IPS DF 4.7 (cell line): ENCODE data around the gene HPD.
"Not testable (repeated sequence)": the region's sequence is repeated elsewhere in the genome, so short reads cannot be mapped to it uniquely, and the experiment has no call there.

Source experiments
- DNase-seq: peaks from one replicate; pipeline ENCODE4 v3.0.0-alpha.2; 2013; ENCODE audit warnings: low spot score; ENCODE audit errors: extremely low read depth

HPD gene

DNA sequence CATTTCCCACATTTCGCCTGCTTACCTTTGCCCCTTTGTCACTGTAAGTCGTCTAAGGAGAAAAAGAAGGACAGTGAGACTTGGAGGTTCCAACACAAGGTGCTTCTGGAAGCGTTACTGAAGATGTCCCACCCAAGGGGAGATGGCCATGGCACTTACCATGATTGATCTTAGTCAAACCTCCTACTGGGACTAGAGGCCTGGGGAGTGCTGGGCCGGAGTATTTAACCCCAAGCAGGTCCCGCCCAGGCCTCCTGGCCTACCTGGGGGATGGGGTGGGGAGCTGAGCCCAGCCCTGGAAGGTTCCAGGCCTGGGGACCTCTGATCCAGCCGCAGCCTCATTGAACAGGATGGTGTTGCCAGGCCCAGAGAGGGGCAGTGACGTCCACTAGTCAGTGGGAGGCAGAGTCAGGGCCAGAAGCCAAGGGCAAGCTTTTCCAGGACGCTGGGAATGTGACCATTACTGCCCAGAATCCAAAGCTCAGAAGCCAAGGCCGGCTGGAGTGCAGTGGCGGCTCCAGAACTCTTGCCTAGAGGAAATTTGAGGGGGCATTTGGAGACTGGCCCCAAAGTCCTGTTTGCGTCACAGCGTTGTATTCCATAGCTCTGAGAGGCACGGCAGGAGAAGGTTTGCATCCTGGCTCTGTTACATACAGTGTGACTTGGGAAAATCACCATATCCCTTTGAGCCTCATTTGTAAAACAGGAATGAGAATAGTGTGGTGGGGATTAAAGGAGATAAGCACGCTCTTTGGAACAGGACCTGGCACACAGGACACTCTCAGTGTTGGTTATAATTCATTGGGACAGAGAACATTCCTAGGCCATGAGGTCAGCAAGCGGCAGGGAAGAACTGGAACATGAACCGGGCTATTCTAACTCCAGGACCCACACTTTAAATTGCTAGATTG is at the start of gene HPD:
HPD (minus strand) TSS at position 198 of the 911 bp plus-strand sequence; CDS start at position 162, 36 bp downstream.
- no peak for DNase-seq

DNA sequence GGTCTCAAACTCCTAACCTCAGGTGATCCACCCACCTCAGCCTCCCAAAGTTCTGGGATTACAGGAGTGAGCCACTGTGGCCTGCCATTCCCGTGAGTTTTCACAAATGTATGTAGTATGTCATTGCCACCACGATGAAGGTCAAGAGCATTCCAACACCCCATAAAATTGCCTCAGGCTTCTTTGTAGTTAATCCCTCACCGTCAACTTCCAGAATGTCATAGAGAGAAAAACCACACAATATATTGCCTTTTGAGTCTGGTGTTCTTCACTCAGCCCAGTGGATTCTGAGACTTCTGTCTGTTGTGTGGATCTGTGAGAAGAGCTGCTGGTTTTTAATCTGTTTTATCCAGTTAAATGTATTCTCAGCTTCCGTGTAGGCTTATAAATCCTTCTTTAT is 47.1 kb upstream of the HPD start:
- no peak for DNase-seq

DNA sequence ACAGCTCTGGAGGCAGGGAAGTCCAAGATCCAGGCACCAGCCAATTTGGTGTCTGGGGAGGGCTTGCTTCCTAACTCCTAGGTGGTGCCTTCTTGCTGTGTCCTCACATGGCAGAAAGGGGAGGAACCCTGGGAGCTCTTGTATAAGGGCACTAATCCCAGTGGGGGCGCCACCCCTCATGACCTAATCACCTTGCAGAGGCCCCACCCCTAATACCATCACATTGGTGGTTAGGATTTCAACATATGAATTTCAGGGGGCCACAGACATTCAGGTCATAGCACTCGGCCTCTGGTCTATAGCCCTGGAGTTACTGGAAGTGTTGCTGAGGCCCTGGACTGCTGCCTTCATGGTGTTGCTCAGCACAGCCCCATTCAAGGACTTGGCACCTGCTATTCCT is 44.5 kb upstream of the HPD start:
- DNase-seq: no peak

GRCh38 chr12:121899590-121899989 is 40.9 kb upstream of the HPD start:
- DNase-seq: no peak

DNA sequence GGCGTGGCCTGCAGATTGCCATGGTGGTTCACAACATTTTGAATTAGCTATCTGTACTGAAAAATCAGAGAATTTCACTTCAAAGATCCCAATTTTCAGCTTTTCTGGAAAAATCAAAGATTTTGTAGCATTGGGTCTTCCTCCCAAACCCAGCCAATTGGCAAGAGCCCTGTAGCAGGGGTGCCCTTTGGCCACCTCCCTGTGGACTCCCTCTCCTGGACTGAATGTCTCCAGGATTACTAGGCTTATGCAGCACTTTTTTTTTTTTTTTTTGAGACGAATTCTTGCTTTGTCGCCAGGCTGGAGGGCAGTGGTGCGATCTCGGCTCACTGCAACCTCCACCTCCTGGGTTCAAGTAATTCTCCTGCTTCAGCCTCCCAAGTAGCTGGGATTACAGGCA is 39.6 kb upstream of the HPD start:
- no peak for DNase-seq

- no peak for DNase-seq
These were observed 36.0 kb upstream of the HPD start for GRCh38 chr12:121894633-121895032.

- DNase-seq: no peak
These were observed 35.4 kb upstream of the HPD start for GRCh38 chr12:121893961-121894460.

DNA sequence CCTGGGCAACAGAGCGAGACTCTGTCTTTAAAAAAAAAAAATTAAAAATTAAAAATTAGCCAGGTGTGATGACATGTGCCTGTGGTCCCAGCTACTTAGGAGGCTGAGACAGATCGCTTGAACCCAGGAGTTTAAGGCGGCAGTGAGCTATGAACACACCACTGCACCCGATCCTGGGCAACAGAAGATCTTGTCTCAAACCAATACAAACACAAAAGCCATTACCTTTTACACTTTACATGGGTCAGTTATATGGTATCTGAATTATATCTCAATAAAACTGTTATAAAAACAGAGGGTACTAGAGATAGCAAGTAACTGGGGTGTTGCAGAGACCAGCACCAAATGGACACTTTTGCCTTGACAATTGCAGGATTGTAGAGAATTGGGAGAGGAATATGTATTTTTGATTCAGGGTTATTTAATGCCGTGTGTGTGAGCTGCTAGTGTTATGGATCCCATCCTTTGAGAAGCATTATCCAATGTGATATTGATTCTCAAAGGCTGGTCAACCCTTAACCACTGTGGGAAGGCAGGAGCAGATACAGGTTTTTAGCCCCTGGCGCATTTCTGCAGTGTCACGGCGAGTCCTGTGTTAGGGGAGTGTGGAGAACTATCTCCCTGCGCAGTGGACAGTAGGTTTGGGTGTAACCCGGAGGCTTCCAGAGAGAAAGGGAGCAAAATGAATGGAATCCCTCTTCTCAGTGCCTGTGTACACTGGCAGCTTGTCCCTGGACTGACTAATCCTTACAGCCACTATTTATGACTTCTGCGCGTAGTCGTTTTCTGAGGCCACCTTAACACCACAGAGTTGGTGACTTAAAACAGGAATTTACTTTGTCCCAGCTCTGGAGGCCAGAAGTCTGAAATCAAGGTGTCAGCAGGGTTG is 34.3 kb upstream of the HPD start:
- no peak for DNase-seq

DNA sequence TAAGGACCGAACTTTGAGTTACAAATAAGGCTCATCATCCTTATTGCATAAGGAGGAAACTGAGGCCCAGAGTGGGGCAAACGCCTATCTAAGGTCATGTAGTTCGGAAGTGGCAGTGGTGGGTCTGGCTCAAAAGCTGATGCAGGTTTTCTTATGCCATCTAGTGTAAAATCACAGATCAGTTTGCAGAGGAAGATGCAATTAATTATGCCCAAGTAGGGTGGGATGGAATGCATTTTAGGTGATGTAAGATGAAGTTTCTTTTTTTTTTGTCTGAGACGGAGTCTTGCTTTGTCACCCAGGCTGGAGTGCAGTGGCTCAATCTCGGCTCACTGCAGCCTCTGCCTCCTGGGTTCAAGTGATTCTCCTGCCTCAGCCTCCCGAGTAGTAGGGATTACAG is 31.0 kb upstream of the HPD start:
- DNase-seq: not testable (repeated sequence)

DNA sequence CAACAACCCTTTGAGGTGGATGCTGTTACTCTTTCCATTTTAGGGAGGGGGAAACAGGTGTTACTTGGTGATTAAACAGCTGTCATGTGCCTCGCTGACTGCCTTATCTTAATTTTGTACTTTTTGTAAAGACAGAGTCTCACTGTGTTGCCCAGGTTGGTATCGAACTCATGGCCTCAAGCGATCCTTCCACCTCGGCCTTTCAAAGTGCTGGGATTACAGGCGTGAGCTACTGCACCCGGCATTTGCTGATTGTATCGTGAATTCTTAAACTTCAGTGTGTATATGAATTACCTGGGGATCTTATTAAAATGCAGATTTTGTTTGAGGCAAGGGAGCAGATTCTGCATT is 30.6 kb upstream of the HPD start:
- no peak for DNase-seq

DNA sequence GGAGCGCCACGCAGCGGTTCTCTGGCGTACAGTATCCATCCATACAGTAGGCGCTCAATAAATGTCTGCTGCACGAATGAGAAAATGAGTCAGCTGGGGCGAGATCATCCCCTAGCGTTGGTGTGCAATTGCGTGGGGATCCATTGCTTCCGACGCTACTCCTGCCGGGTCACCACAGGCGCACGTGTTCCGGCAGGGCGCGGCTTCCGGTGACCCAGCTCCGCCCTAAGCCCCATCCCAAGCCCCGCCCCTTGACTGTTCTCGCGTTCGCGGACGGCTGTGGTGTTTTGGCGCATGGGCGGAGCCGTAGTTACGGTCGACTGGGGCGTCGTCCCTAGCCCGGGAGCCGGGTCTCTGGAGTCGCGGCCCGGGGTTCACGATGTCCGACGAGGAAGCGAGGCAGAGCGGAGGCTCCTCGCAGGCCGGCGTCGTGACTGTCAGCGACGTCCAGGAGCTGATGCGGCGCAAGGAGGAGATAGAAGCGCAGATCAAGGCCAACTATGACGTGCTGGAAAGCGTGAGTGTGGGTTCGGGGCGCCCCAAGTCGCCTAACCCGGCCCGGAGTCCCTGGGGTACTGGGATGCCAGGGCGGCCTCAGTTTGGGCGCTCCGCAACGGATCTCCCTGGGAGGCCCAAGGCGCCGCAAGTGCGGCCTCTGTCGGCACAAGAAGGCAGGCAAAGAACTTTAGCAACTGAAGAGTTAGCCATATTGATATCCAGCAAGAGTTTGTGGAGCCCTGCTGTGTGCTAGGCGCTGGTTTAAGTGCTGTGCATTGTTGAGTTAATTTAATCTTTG is 30.0 kb upstream of the HPD start, which contains the start of gene PSMD9:
PSMD9 (plus strand) TSS at position 313 of the 796 bp plus-strand sequence; CDS start at position 380, 67 bp downstream.
- DNase-seq: peak; percentile 91

DNA sequence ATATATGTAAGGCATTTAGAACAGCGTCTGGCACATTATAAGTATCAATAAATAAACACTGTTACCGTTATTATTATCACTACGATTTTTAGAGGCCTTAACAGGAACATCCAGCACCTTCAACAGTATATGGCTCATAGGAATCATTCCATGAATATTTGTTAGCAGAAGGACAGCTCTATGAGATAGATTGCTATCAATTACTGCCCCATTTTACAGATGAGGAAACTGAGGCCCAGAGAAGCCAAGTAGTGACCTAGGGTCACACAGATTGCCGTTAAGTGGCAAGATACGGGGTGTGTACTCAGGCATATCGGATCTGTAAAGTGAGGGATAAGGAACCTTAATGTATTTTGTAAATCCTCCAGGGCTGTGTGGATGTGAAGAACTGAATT is 29.4 kb upstream of the HPD start:
- DNase-seq: no peak

DNA sequence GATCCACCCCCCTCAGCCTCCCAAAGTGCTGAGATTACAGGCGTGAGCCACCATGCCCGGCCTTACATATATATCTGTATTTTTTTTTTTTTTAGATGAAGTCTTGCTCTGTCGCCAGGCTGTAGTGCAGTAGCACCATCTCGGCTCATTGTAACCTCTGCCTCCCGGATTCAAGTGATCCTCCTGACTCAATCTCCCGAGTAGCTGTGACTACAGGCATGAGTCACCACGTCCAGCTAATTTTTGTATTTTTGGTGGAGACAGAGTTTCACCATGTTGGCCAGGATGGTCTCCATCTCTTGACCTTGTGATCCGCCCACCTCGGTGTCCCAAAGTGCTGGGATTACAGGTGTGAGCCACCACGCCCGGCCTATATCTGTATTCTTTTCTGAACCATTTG is 26.5 kb upstream of the HPD start:
- not testable (repeated sequence) for DNase-seq

GRCh38 chr12:121883315-121883660 is 24.6 kb upstream of the HPD start:
- DNase-seq: no peak

- DNase-seq: not testable (repeated sequence)
These were observed 17.4 kb upstream of the HPD start for GRCh38 chr12:121876080-121876447.

DNA sequence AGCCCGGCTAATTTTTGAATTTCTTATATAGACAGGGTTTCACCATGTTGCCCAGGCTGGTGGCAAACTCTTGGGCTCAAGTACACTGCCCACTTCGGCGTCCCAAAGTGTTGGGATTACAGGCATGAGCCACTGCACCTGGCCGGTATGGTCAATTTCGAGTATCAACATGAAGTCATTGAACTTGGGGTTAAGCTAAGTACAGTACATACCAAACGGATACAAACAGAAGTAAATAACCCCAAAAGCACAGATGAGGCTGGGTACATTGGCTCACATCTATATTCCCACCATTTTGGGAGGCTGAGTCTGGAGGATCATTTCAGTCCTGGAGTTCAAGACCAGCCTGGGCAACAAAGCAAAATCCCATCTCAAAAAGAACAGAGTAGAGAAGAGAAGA is 16.9 kb upstream of the HPD start:
- DNase-seq: no peak

DNA sequence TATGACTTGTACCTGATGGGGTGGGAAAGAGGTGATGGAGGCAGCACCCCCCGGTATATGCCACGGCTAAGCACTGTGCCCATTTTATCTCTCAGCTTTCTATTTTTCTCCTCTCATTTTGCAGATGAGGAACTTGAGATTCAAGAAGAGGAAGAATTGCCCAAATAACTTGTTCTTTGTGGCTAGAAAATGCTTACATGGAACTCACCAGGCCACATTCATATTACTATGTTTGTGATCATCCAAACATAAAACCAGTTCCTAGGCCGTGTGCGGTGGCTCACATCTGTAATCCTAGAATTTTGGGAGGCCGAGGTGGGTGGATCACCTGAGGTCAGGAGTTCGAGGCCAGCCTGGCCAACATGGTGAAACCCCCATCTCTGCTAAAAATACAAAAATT is 15.4 kb upstream of the HPD start:
- DNase-seq: no peak

- no peak for DNase-seq
These were observed 14.5 kb upstream of the HPD start for GRCh38 chr12:121873216-121873569.

DNA sequence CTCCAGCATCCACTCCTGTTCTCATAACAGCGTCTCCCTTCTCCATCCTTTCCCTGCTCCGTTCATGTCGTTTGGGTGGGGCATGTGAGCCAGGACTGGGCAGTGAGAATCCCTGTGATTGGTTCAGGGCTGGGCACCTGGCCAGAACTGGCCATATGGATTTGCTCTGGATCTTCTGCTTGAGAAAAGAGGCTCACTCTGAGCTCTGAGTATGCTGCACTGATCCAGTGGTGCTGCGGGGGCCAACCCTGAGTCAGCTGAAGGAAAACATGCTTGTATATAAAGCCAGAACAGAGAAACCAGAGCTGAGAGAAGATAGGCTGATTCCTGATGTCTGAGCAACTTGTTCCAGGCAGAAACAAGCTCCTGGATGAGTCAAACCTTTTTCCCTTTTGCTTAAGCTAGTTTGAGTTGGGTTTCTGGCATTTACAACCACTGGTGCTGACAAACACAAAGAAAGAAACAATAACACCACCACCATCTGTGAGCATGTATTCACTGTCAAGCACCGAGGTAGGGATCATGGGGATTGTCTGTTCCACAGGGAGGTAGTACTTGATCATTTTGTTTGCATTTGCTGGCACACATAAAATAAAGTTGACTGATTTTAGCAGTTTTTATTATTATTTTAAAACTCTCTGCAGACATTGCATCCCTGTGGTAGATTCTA is 14.0 kb upstream of the HPD start:
- no peak for DNase-seq

- no peak for DNase-seq
These were observed 12.8 kb upstream of the HPD start for GRCh38 chr12:121871467-121871866.

GRCh38 chr12:121869229-121869628 is 10.6 kb upstream of the HPD start:
- not testable (repeated sequence) for DNase-seq
